ENCODE results near the gene BATF2.
"Not testable (repeated sequence)": the region's sequence is repeated elsewhere in the genome, so short reads cannot be mapped to it uniquely, and the experiment has no call there.

The BATF2 gene

GRCh38 chr11:65032216-65032615 lies 35.4 kb upstream of the BATF2 start:
- no peak overlapping the region for H3K4me3 ChIP-seq (ENCODE audit: low read length)
- H3K27ac ChIP-seq (ENCODE audit: low read depth, low read length): no peak overlapping the region
- H3K4me1 ChIP-seq (ENCODE audit: insufficient read depth, low read length): no peaks in the 10 kb centered on the region
- H3K27me3 ChIP-seq (ENCODE audit: insufficient read depth, low read length): no peaks in the 10 kb centered on the region
- peaks cover 11% of the 10 kb centered on the region; the same call in 1 of the 2 replicates for H3K36me3 ChIP-seq (ENCODE audit: insufficient read depth, low read length)
- H3K9ac ChIP-seq (ENCODE audit: low read depth, low read length): no peak overlapping the region
- no peaks in the 10 kb centered on the region for H3K9me3 ChIP-seq (ENCODE audit: insufficient read depth, low read depth, low read length)
- 82% methylated on average over 13 of the region's 13 CpGs for WGBS

- Histone ChIP-seq H3K4me3 (ENCODE audit: low read length) (peak within 1 kb of the TSS; percentile 69), H3K27ac (ENCODE audit: low read depth, low read length) (peak within 1 kb of the TSS; percentile 62), H3K4me1 (ENCODE audit: insufficient read depth, low read length) (peaks cover 3% of the 10 kb centered on the region; the same call in 1 of the 2 replicates), H3K36me3 (ENCODE audit: insufficient read depth, low read length) (no peaks in the 10 kb centered on the region), H3K27me3 (ENCODE audit: insufficient read depth, low read length) (no peaks in the 10 kb centered on the region), H3K9ac (ENCODE audit: low read depth, low read length) (peak within 1 kb of the TSS; percentile 70), H3K9me3 (ENCODE audit: insufficient read depth, low read depth, low read length) (no peaks in the 10 kb centered on the region)
- 1% methylated on average over 49 of the region's 51 CpGs for WGBS
These were observed 30.7 kb upstream of the BATF2 start, which contains the start of gene SNX15 for GRCh38 chr11:65027213-65028067. SNX15 (plus strand) TSS chr11:65027439; CDS start chr11:65027538, 99 bp downstream.

- Histone ChIP-seq H3K27ac (ENCODE audit: low read depth, low read length) (no peak overlapping the region), H3K4me1 (ENCODE audit: insufficient read depth, low read length) (peaks cover 3% of the 10 kb centered on the region; the same call in 1 of the 2 replicates), H3K9ac (ENCODE audit: low read depth, low read length) (peak overlapping the region; percentile 45; the same call in 1 of the 2 replicates), H3K36me3 (ENCODE audit: insufficient read depth, low read length) (peaks cover 4% of the 10 kb centered on the region; the same call in 1 of the 2 replicates), H3K27me3 (ENCODE audit: insufficient read depth, low read length) (no peaks in the 10 kb centered on the region), H3K9me3 (ENCODE audit: insufficient read depth, low read depth, low read length) (no peaks in the 10 kb centered on the region), H3K4me3 (ENCODE audit: low read length) (peak overlapping the region; percentile 69)
- WGBS: 58% methylated on average over 10 of the region's 10 CpGs
These were observed 30.0 kb upstream of the BATF2 start for GRCh38 chr11:65026810-65027209.

DNA sequence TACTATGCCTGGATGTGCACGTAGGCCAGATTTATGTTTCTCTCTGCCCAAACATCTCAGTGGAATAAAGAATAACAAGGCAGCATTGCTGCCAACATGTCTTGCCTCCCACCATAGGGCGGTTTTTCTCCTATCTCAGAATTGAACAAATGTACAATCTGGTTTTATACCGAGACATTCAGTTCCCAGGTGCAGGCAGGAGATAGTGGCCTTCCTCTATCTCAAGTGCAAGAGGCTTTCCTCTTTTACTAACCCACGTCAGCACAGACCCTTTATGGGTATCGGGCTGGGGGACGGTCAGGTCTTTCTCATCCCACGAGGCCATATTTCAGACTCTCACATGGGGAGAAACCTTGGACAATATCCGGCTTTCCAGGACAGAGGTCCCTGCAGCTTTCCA lies 26.7 kb upstream of the BATF2 start:
- not testable (repeated sequence) for H3K9ac ChIP-seq (ENCODE audit: low read depth, low read length); H3K4me1 ChIP-seq (ENCODE audit: insufficient read depth, low read length)

DNA sequence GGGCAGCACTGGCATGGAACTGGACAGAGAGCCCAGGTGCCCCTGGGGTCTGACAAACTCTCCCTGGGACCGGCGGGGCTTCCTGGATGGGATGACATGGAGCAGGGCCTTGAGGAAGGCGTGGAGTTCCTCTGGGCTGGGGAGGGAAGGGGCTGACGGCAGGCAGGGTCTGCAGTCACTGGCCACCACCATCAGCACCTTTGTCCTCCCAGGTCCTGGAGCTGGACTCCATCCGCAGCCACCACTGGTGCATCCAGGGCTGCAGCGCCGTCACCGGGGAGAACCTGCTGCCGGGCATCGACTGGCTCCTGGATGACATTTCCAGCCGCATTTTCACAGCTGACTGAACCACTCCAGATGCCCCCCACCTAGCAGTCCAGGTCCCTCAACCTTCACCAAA lies 24.7 kb upstream of the BATF2 start:
- Histone ChIP-seq H3K4me3 (ENCODE audit: low read length) (no peak overlapping the region), H3K27ac (ENCODE audit: low read depth, low read length) (no peak overlapping the region), H3K4me1 (ENCODE audit: insufficient read depth, low read length) (no peaks in the 10 kb centered on the region), H3K9ac (ENCODE audit: low read depth, low read length) (no peak overlapping the region), H3K9me3 (ENCODE audit: insufficient read depth, low read depth, low read length) (no peaks in the 10 kb centered on the region), H3K27me3 (ENCODE audit: insufficient read depth, low read length) (no peaks in the 10 kb centered on the region), H3K36me3 (ENCODE audit: insufficient read depth, low read length) (peaks cover 39% of the 10 kb centered on the region)
- 97% methylated on average over 11 of the region's 11 CpGs for WGBS

More for the DNA sequence above, 26.7 kb upstream of the BATF2 start:
- 94% methylated on average over 8 of the region's 8 CpGs for WGBS
- not testable (repeated sequence) for H3K9me3 ChIP-seq (ENCODE audit: insufficient read depth, low read depth, low read length); H3K27ac ChIP-seq (ENCODE audit: low read depth, low read length); H3K27me3 ChIP-seq (ENCODE audit: insufficient read depth, low read length); H3K4me3 ChIP-seq (ENCODE audit: low read length)
- peaks cover 28% of the 10 kb centered on the region for H3K36me3 ChIP-seq (ENCODE audit: insufficient read depth, low read length)

- H3K36me3 ChIP-seq (ENCODE audit: insufficient read depth, low read length): peaks cover 39% of the 10 kb centered on the region
- no peaks in the 10 kb centered on the region for H3K4me1 ChIP-seq (ENCODE audit: insufficient read depth, low read length)
- 93% methylated on average over 3 of the region's 3 CpGs for WGBS
- no peaks in the 10 kb centered on the region for H3K9me3 ChIP-seq (ENCODE audit: insufficient read depth, low read depth, low read length)
- H3K9ac ChIP-seq (ENCODE audit: low read depth, low read length): no peak overlapping the region
- H3K27ac ChIP-seq (ENCODE audit: low read depth, low read length): no peak overlapping the region
- no peak overlapping the region for H3K4me3 ChIP-seq (ENCODE audit: low read length)
- no peaks in the 10 kb centered on the region for H3K27me3 ChIP-seq (ENCODE audit: insufficient read depth, low read length)
These were observed 24.2 kb upstream of the BATF2 start for GRCh38 chr11:65021003-65021402.

DNA sequence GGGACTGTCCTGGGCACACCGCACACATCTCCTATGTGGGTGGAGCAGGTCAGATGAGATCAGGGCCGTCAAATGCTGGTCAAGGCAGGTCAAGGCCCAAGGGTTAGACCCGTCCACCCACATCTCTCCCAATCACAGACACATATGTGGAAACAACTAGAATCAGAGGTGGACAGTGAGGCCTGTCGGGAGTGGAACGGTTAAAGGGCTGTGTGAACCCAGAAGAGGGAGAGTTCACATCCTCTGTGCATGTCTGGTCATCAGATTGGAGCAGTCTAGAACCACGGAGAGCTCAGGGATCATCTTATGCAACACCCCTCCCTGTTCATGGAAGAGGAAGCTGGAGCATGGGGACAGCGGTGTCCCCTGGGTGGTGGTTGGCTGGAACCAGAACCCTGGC lies 23.1 kb upstream of the BATF2 start:
- peaks cover 39% of the 10 kb centered on the region for H3K36me3 ChIP-seq (ENCODE audit: insufficient read depth, low read length)
- 91% methylated on average over 7 of the region's 7 CpGs for WGBS
- H3K27me3 ChIP-seq (ENCODE audit: insufficient read depth, low read length): no peaks in the 10 kb centered on the region
- H3K4me1 ChIP-seq (ENCODE audit: insufficient read depth, low read length): no peaks in the 10 kb centered on the region
- no peaks in the 10 kb centered on the region for H3K9me3 ChIP-seq (ENCODE audit: insufficient read depth, low read depth, low read length)
- H3K27ac ChIP-seq (ENCODE audit: low read depth, low read length): no peak overlapping the region
- no peak overlapping the region for H3K4me3 ChIP-seq (ENCODE audit: low read length)
- no peak overlapping the region for H3K9ac ChIP-seq (ENCODE audit: low read depth, low read length)

DNA sequence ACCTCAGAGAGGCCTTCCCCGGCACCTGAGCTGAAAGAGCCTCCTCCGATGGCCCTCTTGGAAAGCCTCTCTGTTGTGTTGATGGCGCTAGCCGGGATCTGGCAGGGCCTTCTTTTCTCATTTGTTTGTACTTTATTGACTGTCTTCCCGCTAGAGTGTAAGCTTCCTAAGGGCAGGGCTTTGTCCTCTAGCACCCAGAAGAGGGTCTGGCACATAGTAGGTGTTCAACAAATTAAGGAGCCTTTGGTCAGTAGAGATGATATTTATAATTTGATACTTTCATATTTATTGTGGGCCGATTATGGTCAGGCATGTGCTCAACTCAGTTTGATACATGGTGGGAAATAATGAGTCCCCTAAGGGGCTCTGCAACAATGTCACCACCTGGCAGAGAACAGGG lies 21.2 kb upstream of the BATF2 start:
- H3K4me3 ChIP-seq (ENCODE audit: low read length): no peak overlapping the region
- no peaks in the 10 kb centered on the region for H3K9me3 ChIP-seq (ENCODE audit: insufficient read depth, low read depth, low read length)
- H3K4me1 ChIP-seq (ENCODE audit: insufficient read depth, low read length): peaks cover 4% of the 10 kb centered on the region; the same call in 1 of the 2 replicates
- H3K9ac ChIP-seq (ENCODE audit: low read depth, low read length): no peak overlapping the region
- H3K27ac ChIP-seq (ENCODE audit: low read depth, low read length): no peak overlapping the region
- WGBS: 94% methylated on average over 6 of the region's 6 CpGs
- peaks cover 39% of the 10 kb centered on the region for H3K36me3 ChIP-seq (ENCODE audit: insufficient read depth, low read length)
- H3K27me3 ChIP-seq (ENCODE audit: insufficient read depth, low read length): no peaks in the 10 kb centered on the region

GRCh38 chr11:65016705-65017104 lies 19.9 kb upstream of the BATF2 start:
- H3K27me3 ChIP-seq (ENCODE audit: insufficient read depth, low read length): no peaks in the 10 kb centered on the region
- H3K4me3 ChIP-seq (ENCODE audit: low read length): no peak overlapping the region
- H3K36me3 ChIP-seq (ENCODE audit: insufficient read depth, low read length): peaks cover 34% of the 10 kb centered on the region
- H3K27ac ChIP-seq (ENCODE audit: low read depth, low read length): no peak overlapping the region
- no peak overlapping the region for H3K9ac ChIP-seq (ENCODE audit: low read depth, low read length)
- H3K9me3 ChIP-seq (ENCODE audit: insufficient read depth, low read depth, low read length): no peaks in the 10 kb centered on the region
- peaks cover 4% of the 10 kb centered on the region; the same call in 1 of the 2 replicates for H3K4me1 ChIP-seq (ENCODE audit: insufficient read depth, low read length)
- WGBS: 89% methylated on average over 4 of the region's 4 CpGs

- Histone ChIP-seq H3K27ac (ENCODE audit: low read depth, low read length) (peak overlapping the region; percentile 97; the same call in 1 of the 2 replicates), H3K4me1 (ENCODE audit: insufficient read depth, low read length) (peaks cover 4% of the 10 kb centered on the region; the same call in 1 of the 2 replicates), H3K9me3 (ENCODE audit: insufficient read depth, low read depth, low read length) (no peaks in the 10 kb centered on the region), H3K27me3 (ENCODE audit: insufficient read depth, low read length) (no peaks in the 10 kb centered on the region), H3K9ac (ENCODE audit: low read depth, low read length) (peak overlapping the region; percentile 83), H3K4me3 (ENCODE audit: low read length) (peak overlapping the region; percentile 77), H3K36me3 (ENCODE audit: insufficient read depth, low read length) (peaks cover 21% of the 10 kb centered on the region)
- WGBS: 43% methylated on average over 23 of the region's 23 CpGs
These were observed 18.0 kb upstream of the BATF2 start for GRCh38 chr11:65014726-65015227.
